Neural crest cell (in vitro differentiated cells): ENCODE data around the gene AKR7A3. TPM values are rescaled to one million over a fixed set of nuclear protein-coding genes. Genes with fewer than 3 reads are reported as not detected.

ENCODE experiments used
- DNase-seq: peaks from one replicate; pipeline ENCODE4 v3.0.0; 2021; ENCODE audit warnings: low read depth, mixed read lengths, low spot score
- H3K27ac Mint-ChIP-seq: one replicate; pipeline ENCODE4 v1.8.0; 2021; ENCODE audit warnings: mild to moderate bottlenecking, mixed read lengths; ENCODE audit not compliant: unreplicated experiment
- H3K27me3 Mint-ChIP-seq: 2 replicates; pipeline ENCODE4 v1.8.0; 2021; ENCODE audit warnings: low read depth, mild to moderate bottlenecking, mixed read lengths
- H3K36me3 Mint-ChIP-seq: 2 replicates; pipeline ENCODE4 v1.8.0; 2021; ENCODE audit warnings: low read depth, mild to moderate bottlenecking, mixed read lengths
- H3K4me1 Mint-ChIP-seq: 2 replicates; pipeline ENCODE4 v1.8.0; 2021; ENCODE audit warnings: mixed read lengths
- H3K4me3 Mint-ChIP-seq: one replicate; pipeline ENCODE4 v1.8.0; 2021; ENCODE audit warnings: mild to moderate bottlenecking, mixed read lengths
- H3K9me3 Mint-ChIP-seq: 2 replicates; pipeline ENCODE4 v1.8.0; 2021; ENCODE audit warnings: mixed read lengths
- total RNA-seq: library from RNA; stranded (reverse); gene quantifications from 2 replicates; pipeline ENCODE4 v1.2.1, GENCODE V29; 2021
- TF ChIP-seq, protein P1 (sequence below): fragments of 200-600 bp; sonication (generic); conservative IDR thresholded peaks from 2 replicates; pipeline ENCODE4 v1.5.0; 2021; ENCODE audit warnings: antibody characterized with exemption, mild to moderate bottlenecking

Gene AKR7A3
- total RNA-seq, 1 donor from 2014 or later: 2.1 TPM

GRCh38 chr1:19325368-19325957 is 36.9 kb upstream of the AKR7A3 start:
- no peaks in the 10 kb centered on the region for H3K9me3 Mint-ChIP-seq
- H3K4me1 Mint-ChIP-seq: no peaks in the 10 kb centered on the region
- no peak overlapping the region for H3K4me3 Mint-ChIP-seq
- TF ChIP-seq, protein P1, sequence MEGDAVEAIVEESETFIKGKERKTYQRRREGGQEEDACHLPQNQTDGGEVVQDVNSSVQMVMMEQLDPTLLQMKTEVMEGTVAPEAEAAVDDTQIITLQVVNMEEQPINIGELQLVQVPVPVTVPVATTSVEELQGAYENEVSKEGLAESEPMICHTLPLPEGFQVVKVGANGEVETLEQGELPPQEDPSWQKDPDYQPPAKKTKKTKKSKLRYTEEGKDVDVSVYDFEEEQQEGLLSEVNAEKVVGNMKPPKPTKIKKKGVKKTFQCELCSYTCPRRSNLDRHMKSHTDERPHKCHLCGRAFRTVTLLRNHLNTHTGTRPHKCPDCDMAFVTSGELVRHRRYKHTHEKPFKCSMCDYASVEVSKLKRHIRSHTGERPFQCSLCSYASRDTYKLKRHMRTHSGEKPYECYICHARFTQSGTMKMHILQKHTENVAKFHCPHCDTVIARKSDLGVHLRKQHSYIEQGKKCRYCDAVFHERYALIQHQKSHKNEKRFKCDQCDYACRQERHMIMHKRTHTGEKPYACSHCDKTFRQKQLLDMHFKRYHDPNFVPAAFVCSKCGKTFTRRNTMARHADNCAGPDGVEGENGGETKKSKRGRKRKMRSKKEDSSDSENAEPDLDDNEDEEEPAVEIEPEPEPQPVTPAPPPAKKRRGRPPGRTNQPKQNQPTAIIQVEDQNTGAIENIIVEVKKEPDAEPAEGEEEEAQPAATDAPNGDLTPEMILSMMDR: no peak
- no peak overlapping the region for H3K27ac Mint-ChIP-seq
- H3K36me3 Mint-ChIP-seq: peaks cover 2% of the 10 kb centered on the region
- DNase-seq: no peak
- no peaks in the 10 kb centered on the region for H3K27me3 Mint-ChIP-seq

GRCh38 chr1:19324665-19324990 is 36.1 kb upstream of the AKR7A3 start:
- H3K4me3 Mint-ChIP-seq: no peak overlapping the region
- H3K36me3 Mint-ChIP-seq: peaks cover 2% of the 10 kb centered on the region
- H3K9me3 Mint-ChIP-seq: no peaks in the 10 kb centered on the region
- TF ChIP-seq, protein P1: no peak
- no peak overlapping the region for H3K27ac Mint-ChIP-seq
- H3K27me3 Mint-ChIP-seq: no peaks in the 10 kb centered on the region
- DNase-seq: no peak
- no peaks in the 10 kb centered on the region for H3K4me1 Mint-ChIP-seq

GRCh38 chr1:19323987-19324664 is 35.6 kb upstream of the AKR7A3 start:
- no peaks in the 10 kb centered on the region for H3K4me1 Mint-ChIP-seq
- DNase-seq: no peak
- TF ChIP-seq, protein P1: no peak
- H3K27ac Mint-ChIP-seq: no peak overlapping the region
- no peaks in the 10 kb centered on the region for H3K9me3 Mint-ChIP-seq
- H3K4me3 Mint-ChIP-seq: no peak overlapping the region
- no peaks in the 10 kb centered on the region for H3K27me3 Mint-ChIP-seq
- H3K36me3 Mint-ChIP-seq: peaks cover 4% of the 10 kb centered on the region

DNA sequence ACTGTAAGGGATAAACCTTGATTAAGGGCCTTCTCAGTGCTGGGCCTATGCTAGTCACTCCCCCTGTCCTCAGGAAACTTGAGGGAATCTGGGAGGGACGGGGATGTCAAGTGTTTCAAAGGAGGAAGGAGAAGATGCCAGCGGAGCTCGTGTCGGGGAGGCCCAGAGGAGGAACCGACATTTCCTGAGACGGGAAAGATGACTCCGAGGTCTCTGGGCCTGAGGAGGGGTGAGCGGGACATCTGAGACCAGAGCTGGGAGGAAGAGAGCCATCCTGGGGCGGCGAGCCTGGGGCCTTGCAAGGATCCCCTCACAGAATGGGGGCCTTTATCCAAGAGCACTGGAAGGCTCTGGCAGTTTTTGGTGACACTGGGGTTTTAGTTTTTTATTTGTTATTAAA is 33.9 kb upstream of the AKR7A3 start:
- H3K36me3 Mint-ChIP-seq: peaks cover 8% of the 10 kb centered on the region
- H3K27ac Mint-ChIP-seq: peak overlapping the region; percentile 57
- no peaks in the 10 kb centered on the region for H3K9me3 Mint-ChIP-seq
- no peak for DNase-seq
- H3K27me3 Mint-ChIP-seq: no peaks in the 10 kb centered on the region
- H3K4me1 Mint-ChIP-seq: no peaks in the 10 kb centered on the region
- TF ChIP-seq, protein P1: no peak
- peak overlapping the region; percentile 31 for H3K4me3 Mint-ChIP-seq

GRCh38 chr1:19321071-19321470 is 32.5 kb upstream of the AKR7A3 start:
- Mint-ChIP-seq H3K4me3 (no peak overlapping the region), H3K27me3 (no peaks in the 10 kb centered on the region), H3K4me1 (peaks cover under 1% of the 10 kb centered on the region)

More at GRCh38 chr1:19321071-19321470, 32.5 kb upstream of the AKR7A3 start:
- Mint-ChIP-seq H3K27ac (no peak overlapping the region), H3K9me3 (no peaks in the 10 kb centered on the region), H3K36me3 (peaks cover 8% of the 10 kb centered on the region)
- DNase-seq: no peak
- TF ChIP-seq, protein P1: no peak
